ENCODE data around the gene TRAPPC4. TPM values are rescaled to one million over a fixed set of nuclear protein-coding genes. Genes with fewer than 3 reads are reported as not detected.

Gene TRAPPC4
- total RNA-seq, 5 donors from 2014 or later (not counting 1 experiment from before 2014, with no cell fraction given) = 65.0 to 78.5 (median 74.3) TPM

Other genes starting within 250 kb of the TRAPPC4 start
- 100 to 1,000 TPM; 220 to 312 (median 244) TPM for gene DDX6, start 227.6 kb upstream of the TRAPPC4 start, total RNA-seq
- gene CXCR5, start 134.9 kb upstream of the TRAPPC4 start, total RNA-seq = 10 to 100 TPM in 1 of 5 donors, 1 to 10 TPM in 4; 4.7 to 10.6 (median 6.3) TPM
- gene BCL9L, start 92.8 kb upstream of the TRAPPC4 start, total RNA-seq = 100 to 1,000 TPM; 229 to 331 (median 308) TPM
- gene UPK2, start 62.5 kb upstream of the TRAPPC4 start, total RNA-seq = under 1 TPM in 1 of 5 donors, not detected in 4; 0.32 TPM
- gene FOXR1, start 47.0 kb upstream of the TRAPPC4 start, total RNA-seq = not detected
- 100 to 1,000 TPM; 104 to 121 (median 118) TPM for gene CENATAC, start 20.6 kb upstream of the TRAPPC4 start, total RNA-seq
- gene RPS25, start 423 bp upstream of the TRAPPC4 start, total RNA-seq = 1,000 to 10,000 TPM; 1,733 to 2,728 (median 2,161) TPM
- gene SLC37A4, start 12.1 kb downstream of the TRAPPC4 start, total RNA-seq = 10 to 100 TPM in 4 of 5 donors, 1 to 10 TPM in 1; 8.9 to 18.0 (median 15.4) TPM
- 100 to 1,000 TPM in 4 of 5 donors, 10 to 100 TPM in 1; 91.2 to 113 (median 112) TPM for gene HYOU1, start 38.4 kb downstream of the TRAPPC4 start, total RNA-seq
- gene VPS11, start 49.1 kb downstream of the TRAPPC4 start, total RNA-seq = 10 to 100 TPM; 59.5 to 69.8 (median 62.6) TPM
- 10 to 100 TPM in 3 of 5 donors, 1 to 10 TPM in 2; 6.7 to 17.8 (median 12.3) TPM for gene HMBS, start 66.1 kb downstream of the TRAPPC4 start, total RNA-seq
- 10 to 100 TPM; 21.7 to 54.2 (median 43.9) TPM for gene DPAGT1, start 83.1 kb downstream of the TRAPPC4 start, total RNA-seq
- gene C2CD2L, start 88.6 kb downstream of the TRAPPC4 start, total RNA-seq = 10 to 100 TPM; 18.9 to 36.4 (median 30.6) TPM
- 10 to 100 TPM; 30.0 to 68.5 (median 56.7) TPM for gene HINFP, start 102.8 kb downstream of the TRAPPC4 start, total RNA-seq
- gene ABCG4, start 130.3 kb downstream of the TRAPPC4 start, total RNA-seq = under 1 TPM in 1 of 5 donors, not detected in 4; 0.09 TPM
- 10 to 100 TPM in 3 of 5 donors, 1 to 10 TPM in 2; 6.5 to 12.8 (median 11.6) TPM for gene NLRX1, start 150.0 kb downstream of the TRAPPC4 start, total RNA-seq
- 1 to 10 TPM in 1 of 5 donors, under 1 TPM in 3, not detected in 1; 0.30 to 1.1 (median 0.73) TPM for gene NHERF4, start 166.7 kb downstream of the TRAPPC4 start, total RNA-seq
- gene CBL, start 187.6 kb downstream of the TRAPPC4 start, total RNA-seq = 10 to 100 TPM; 40.9 to 42.2 (median 41.1) TPM